Stimulated activated CD4-positive, alpha-beta T cell treated with anti-CD3 and anti-CD28 coated beads, Interleukin-12 subunit alpha, Interleukin-12 subunit beta, amount 100 ng/mL, for 4 hours (primary cell): ENCODE data around the gene CASTOR1.
A peak's percentile ranks its signal among the peaks of the same experiment; 100 is the strongest.

ENCODE experiments used
- DNase-seq: peaks from one replicate; pipeline ENCODE4 v3.0.0-alpha.2; 2020

The CASTOR1 gene

DNA sequence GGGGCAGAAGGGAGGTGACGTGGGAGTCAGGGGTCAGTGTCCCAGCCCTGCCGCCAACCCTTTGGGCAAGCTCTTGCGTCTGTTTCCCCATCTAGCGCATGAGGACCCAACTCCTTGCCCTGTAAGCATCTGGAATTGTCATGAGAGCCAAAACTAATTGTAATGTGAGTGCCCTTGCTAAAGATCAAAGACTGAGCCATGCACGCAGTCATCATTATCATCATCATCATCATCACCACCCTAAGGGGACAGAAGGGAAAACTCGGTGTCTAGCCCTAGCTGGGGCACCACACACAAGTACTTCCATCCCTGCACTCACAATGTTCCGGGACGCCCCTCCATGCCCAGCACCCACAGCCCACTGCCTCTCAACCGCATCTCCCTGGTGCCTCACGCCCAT is 45.2 kb downstream of the CASTOR1 start:
- peak; percentile 27 for DNase-seq

GRCh38 chr22:30243661-30244060 is 45.6 kb downstream of the CASTOR1 start:
- peak; percentile 41 for DNase-seq

DNA sequence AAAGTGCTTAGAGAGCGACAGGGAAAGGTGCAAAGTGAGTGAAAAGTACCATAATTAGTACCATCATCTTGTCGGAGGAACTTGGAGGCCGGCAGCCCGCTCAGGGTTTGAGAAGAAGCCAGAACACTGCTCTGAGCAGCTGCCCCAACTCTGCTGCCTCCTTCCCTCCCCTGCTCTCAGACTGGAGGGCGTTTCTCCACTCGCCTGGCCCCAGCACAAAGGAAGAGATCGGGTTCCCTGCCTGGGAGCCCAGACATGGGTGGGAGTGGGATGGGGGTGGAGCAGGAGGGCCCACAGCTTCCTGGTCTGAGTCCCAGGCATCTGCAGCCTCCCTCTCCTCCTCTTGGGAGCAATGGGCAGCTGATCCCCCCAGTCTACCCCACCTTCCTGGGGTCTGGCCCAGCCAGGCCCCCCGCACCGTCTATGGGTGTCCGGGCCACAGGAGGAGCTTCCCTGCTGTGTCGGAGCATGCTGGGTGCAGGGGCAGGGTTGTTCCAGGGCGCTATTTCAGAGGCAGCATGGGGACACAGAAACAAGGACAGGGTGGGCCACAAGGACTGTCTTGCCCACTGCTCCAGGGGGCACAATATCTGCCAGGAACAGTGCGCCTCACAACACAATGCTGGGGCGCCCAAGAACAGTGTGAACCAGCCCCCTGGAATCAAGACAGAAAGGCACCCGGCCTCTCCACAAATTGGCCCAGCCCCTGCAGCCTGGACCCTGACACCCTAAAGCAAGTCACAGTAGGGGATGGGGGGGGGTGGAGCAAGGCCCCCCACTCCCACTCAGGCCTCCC is 47.5 kb downstream of the CASTOR1 start:
- peak; percentile 38 for DNase-seq

GRCh38 chr22:30240541-30241417 is 48.5 kb downstream of the CASTOR1 start:
- peak; percentile 36 for DNase-seq

GRCh38 chr22:30239488-30240405 is 49.6 kb downstream of the CASTOR1 start:
- DNase-seq, result peak; percentile 45

DNA sequence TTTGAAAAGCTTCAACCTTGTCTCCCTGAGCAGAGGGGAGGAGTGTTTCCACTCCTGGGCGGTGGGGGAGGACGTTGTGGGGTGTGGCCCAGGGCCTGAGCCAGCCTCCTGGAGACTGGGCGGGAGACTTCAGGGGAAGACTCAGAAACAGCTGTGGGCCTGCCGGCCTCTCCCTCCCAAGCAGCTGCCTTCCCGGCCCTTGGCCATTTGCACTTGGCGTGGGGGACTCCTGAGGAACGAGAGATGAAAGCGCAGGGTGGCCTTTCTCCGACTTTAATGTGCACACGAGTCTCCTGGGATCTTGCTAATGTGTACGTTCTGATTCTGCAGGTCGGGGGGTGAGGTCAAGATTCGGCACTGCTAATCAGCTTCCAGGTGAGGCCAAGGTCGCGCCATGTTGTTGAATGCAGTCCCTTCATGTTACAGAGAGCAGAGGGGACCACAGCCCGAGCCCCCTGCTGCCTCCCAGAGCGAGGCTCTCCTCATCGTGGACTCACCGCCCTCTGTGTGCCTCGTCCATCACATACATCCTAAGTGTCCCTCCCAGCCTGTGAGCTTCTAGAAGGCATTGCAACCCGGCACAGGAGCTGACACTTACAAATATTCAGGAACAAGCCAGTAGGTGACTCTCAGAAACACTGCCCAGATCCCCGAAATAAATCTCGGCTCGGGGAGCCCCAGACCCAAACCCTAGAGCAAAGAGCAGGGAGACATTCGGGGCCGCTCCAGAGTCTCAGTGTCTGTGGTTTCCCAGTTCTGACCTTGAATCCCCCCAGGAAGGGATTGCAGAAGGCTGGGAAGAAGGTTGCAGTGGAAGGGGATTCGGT is 50.4 kb downstream of the CASTOR1 start:
- no peak for DNase-seq

DNA sequence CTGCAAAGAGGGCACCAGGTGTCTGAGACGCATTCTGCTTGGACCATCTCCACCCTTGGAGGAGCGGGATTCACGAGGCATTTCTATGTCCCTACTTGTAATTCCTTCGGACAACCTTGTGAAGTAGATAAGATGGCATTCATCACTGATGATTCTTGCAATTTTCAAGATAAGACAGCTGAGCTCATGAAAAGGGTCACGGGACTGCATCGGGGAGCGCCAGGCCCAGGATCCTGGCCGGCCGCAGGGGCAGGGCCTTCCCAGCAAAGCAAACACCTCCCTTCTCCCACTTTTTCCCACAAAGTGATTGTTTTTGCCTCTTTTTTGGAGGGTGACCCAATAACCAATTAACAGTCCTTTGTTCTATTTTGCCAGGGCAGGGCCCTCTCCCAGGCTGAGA is 51.2 kb downstream of the CASTOR1 start:
- no peak for DNase-seq

DNA sequence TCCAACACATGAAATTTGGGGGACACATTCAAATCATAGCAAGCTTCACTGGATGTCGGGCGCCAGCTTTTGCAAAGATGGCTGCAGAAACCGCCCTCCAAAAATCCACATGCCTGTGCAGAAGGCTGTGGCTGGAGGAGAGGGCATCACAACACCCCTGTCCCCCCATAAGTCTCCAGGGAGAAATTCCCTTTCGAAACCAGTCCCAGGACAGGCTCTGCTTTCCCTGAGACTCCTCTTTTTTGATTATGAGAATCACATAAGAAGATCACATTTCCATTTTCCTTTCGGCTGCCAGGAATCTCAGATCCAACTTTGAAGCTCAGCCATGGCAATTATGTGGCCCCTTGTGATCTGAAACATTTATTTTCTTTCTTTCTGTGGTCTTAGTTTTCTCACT is 52.4 kb downstream of the CASTOR1 start:
- DNase-seq, result no peak

DNA sequence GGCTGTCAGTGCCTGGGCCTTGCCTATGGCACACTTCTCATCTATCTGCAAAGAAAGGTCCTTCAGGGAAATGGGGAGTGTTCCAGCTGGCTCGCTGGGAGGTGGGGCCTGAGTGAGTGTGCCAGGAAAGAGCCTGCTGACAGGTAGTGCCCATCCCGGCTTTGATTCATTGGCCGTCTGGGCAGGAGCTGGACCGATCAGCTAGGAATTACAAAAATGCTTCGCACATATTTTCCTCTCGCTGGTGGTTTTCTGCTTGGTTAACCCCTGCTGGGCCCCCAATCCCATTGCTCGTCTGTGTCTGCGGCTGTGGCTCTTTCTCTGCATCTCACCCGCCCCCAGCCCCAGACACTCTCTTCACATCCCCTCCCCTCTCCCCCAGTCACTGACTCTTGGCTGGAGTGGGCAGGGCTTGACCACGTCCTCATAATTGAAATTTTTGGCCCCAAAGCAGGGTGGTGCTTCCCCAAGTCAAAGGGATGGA is 53.6 kb downstream of the CASTOR1 start:
- DNase-seq, result no peak
